ENCODE data around the gene ADAM8. TPM values are rescaled to one million over a fixed set of nuclear protein-coding genes. Genes with fewer than 3 reads are reported as not detected.

The ADAM8 gene
- total and polyA plus RNA-seq, 12 donors: 0.61 to 7.7 (median 3.8) TPM

- H3K36me3 ChIP-seq (replicated peaks in 1 of 2): no peaks in the 10 kb centered on the region
- peaks cover 0 to 5% of the 10 kb centered on the region in 2 donors for H3K4me1 ChIP-seq (replicated peaks in 1 of 2)
Observed at GRCh38 chr10:133271521-133272300, 5.0 kb downstream of the ADAM8 start.

GRCh38 chr10:133270773-133271297 is 5.8 kb downstream of the ADAM8 start:
- Histone ChIP-seq H3K9me3 (replicated peaks in 1 of 3) (no peaks in the 10 kb centered on the region), H3K4me1 (replicated peaks in 1 of 2) (no peaks in the 10 kb centered on the region), H3K27me3 (no peaks in the 10 kb centered on the region), H3K27ac (no peak overlapping the region), H3K4me3 (no peak overlapping the region), H3K36me3 (replicated peaks in 1 of 2) (no peaks in the 10 kb centered on the region)
- WGBS, 4 donors: 87 to 98% (median 95%) methylated on average over 5 to 19 of the region's 19 CpGs
- no peak for DNase-seq
- TF ChIP-seq, protein P1, sequence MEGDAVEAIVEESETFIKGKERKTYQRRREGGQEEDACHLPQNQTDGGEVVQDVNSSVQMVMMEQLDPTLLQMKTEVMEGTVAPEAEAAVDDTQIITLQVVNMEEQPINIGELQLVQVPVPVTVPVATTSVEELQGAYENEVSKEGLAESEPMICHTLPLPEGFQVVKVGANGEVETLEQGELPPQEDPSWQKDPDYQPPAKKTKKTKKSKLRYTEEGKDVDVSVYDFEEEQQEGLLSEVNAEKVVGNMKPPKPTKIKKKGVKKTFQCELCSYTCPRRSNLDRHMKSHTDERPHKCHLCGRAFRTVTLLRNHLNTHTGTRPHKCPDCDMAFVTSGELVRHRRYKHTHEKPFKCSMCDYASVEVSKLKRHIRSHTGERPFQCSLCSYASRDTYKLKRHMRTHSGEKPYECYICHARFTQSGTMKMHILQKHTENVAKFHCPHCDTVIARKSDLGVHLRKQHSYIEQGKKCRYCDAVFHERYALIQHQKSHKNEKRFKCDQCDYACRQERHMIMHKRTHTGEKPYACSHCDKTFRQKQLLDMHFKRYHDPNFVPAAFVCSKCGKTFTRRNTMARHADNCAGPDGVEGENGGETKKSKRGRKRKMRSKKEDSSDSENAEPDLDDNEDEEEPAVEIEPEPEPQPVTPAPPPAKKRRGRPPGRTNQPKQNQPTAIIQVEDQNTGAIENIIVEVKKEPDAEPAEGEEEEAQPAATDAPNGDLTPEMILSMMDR (IDR thresholded peaks at IDR 0.05): no peak
- no peak for TF ChIP-seq POLR2A (IDR thresholded peaks at IDR 0.05)
- intact Hi-C loops (cut with DNase I): no loop called here

More at GRCh38 chr10:133271521-133272300, 5.0 kb downstream of the ADAM8 start:
- no peaks in the 10 kb centered on the region for H3K27me3 ChIP-seq
- H3K4me3 ChIP-seq: no peak overlapping the region
- TF ChIP-seq, protein P1 (IDR thresholded peaks at IDR 0.05): no peak
- TF ChIP-seq POLR2A (IDR thresholded peaks at IDR 0.05): no peak
- 86 to 90% (median 89%) methylated on average over 20 to 35 of the region's 35 CpGs for WGBS, 4 donors
- H3K27ac ChIP-seq: no peak overlapping the region
- intact Hi-C loops (cut with DNase I): no loop called here
- DNase-seq: no peak
- no peaks in the 10 kb centered on the region for H3K9me3 ChIP-seq (replicated peaks in 1 of 3)

GRCh38 chr10:133270204-133270603 is 6.5 kb downstream of the ADAM8 start:
- TF ChIP-seq POLR2A (IDR thresholded peaks at IDR 0.05): no peak
- TF ChIP-seq, protein P1 (IDR thresholded peaks at IDR 0.05): no peak
- WGBS, 4 donors: 90 to 92% (median 92%) methylated on average over 7 to 20 of the region's 20 CpGs
- intact Hi-C loops (cut with DNase I): no loop called here
- Histone ChIP-seq H3K9me3 (replicated peaks in 1 of 3) (no peaks in the 10 kb centered on the region), H3K27ac (no peak overlapping the region), H3K27me3 (no peaks in the 10 kb centered on the region), H3K4me3 (no peak overlapping the region), H3K36me3 (replicated peaks in 1 of 2) (no peaks in the 10 kb centered on the region), H3K4me1 (replicated peaks in 1 of 2) (no peaks in the 10 kb centered on the region)
- DNase-seq: no peak

DNA sequence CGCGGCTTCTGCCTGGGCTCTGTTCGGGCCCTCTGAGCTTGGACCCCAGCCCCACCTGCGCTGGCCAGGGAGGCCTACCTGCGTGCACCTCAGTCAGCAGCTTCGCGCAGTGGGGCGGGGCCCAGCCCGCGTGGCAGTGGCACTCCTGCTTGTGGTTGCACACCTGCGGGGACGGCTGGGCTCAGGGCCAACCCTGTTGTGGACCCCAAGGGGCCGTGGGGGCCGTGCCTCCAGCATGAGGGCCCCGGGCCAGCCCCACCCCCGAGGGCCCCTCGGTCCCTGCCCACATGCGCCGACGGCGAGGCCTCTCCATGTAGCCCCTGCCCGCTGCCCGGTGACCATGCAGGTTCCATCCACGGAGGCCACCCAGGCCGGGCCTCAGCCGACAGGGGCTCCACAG is 7.3 kb downstream of the ADAM8 start:
- Histone ChIP-seq H3K4me1 (replicated peaks in 1 of 2) (no peaks in the 10 kb centered on the region), H3K36me3 (replicated peaks in 1 of 2) (no peaks in the 10 kb centered on the region), H3K27ac (no peak overlapping the region), H3K9me3 (replicated peaks in 1 of 3) (no peaks in the 10 kb centered on the region), H3K4me3 (no peak overlapping the region), H3K27me3 (no peaks in the 10 kb centered on the region)
- TF ChIP-seq, protein P1 (IDR thresholded peaks at IDR 0.05): no peak
- no peak for TF ChIP-seq POLR2A (IDR thresholded peaks at IDR 0.05)
- 90 to 93% methylated on average over 26 of the region's 26 CpGs; no CpG with 5 or more reads in 2 of the 4 donors for WGBS, 4 donors
- DNase-seq: no peak
- intact Hi-C loops (cut with DNase I): no loop called here
